ENCODE results near the gene XRCC6.

The XRCC6 gene

DNA sequence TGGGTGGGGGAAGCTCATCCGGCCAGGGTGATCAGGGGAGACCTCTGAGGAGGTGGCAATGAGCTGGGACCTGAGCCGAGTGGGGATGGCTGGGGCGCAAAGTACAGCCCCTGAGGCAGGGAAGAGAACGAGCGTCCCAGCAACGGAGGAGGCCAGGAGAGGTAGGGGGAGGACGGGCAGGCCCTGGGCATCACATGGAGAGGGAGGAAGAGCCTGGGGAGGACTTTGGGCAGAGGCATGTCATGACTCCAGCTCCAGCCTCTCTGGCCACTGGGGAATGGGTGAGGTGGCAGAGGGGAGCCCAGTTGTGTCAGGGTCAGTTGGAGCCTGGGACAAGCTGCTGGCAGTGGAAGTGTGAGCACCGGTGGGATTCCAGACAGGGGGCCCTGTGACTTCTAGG is 43.0 kb upstream of the XRCC6 start:
- no peak for TF ChIP-seq ZFX (IDR thresholded peaks at IDR 0.05; ENCODE audit: borderline replicate concordance)
- TF ChIP-seq CTCF (IDR thresholded peaks at IDR 0.05): no peak
- H3K27ac ChIP-seq: no peak overlapping the region

DNA sequence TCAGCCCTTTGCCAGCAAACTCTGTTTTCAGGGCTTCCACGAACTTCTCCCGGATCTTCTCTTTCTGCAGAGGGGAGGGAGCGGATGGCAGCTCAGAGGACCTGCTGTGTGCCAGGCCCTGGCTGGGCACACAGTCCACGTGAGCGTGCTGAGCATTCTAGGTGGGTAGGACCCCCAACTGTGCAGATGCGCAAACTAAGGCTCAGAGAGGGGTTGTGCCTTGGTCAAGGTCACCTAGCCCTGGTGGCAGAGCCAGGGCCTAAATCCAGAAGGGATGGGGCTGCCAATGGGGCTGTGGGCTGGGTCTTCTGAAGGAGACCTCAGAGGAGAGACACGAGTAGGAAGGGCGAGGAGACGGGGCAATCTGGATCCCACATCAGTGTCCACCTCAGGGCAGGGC is 42.3 kb upstream of the XRCC6 start:
- H3K27ac ChIP-seq: no peak overlapping the region
- TF ChIP-seq ZFX (IDR thresholded peaks at IDR 0.05; ENCODE audit: borderline replicate concordance) (no peak), CTCF (IDR thresholded peaks at IDR 0.05) (no peak)

DNA sequence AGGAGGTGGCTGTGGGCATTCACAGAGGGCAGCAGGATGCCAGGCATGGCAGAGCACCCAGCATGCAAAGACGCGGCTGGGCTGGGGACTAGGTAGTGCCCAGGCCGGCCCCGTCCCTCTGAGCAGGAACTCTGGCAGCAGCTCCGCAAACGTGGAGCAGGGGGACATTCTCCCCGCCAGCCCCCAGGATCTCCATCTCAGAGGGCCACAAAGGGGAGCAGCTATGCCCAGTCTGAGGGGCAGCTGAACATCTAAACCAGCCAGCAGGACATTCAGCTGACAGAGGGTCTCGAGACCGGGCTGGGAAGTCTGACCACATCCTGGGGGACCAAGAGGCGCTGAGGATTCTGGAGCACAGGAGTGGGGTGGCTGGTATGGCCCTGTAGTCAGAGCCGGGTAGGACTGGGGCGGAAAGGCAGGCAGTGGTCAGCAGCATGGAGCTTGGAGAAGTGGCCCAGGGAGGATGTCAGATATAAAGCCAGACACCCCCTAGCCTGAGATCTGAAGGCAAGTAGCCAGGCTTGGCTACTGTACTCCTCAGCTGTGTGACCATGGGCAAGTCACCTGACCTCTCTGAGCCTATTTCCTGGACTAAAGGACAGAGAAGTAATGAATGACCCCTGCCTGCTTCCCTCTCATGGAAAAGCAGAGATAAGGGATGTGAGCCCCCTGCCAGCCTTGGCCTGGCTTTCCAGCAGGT is 41.6 kb upstream of the XRCC6 start:
- H3K27ac ChIP-seq: no peak overlapping the region
- TF ChIP-seq ZFX (IDR thresholded peaks at IDR 0.05; ENCODE audit: borderline replicate concordance) (no peak), CTCF (IDR thresholded peaks at IDR 0.05) (no peak)

GRCh38 chr22:41579997-41580355 is 41.1 kb upstream of the XRCC6 start:
- TF ChIP-seq CTCF (IDR thresholded peaks at IDR 0.05) (no peak), ZFX (IDR thresholded peaks at IDR 0.05; ENCODE audit: borderline replicate concordance) (no peak)
- H3K27ac ChIP-seq: no peak overlapping the region

DNA sequence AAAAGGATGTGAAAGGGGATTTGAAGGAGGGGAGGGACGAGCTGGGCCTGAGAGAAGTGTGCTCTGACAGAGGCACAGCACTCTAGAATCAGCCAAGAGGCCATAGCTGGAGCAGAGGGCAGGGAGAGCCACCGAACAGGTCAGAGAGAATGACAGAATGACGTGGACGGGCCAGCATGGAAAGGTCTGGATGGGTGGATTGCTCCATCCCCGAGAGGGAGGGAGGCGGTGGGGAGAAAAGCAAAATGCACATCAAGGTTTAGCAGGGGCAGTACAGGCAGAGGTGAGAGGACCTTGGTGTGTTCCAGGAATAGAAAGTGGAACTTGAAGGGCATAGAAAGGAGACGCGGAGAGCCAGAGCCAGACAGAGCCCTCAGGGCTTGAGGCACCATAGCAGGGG is 38.4 kb upstream of the XRCC6 start:
- no peak overlapping the region for H3K27ac ChIP-seq
- TF ChIP-seq ZFX (IDR thresholded peaks at IDR 0.05; ENCODE audit: borderline replicate concordance) (no peak), CTCF (IDR thresholded peaks at IDR 0.05) (no peak)

DNA sequence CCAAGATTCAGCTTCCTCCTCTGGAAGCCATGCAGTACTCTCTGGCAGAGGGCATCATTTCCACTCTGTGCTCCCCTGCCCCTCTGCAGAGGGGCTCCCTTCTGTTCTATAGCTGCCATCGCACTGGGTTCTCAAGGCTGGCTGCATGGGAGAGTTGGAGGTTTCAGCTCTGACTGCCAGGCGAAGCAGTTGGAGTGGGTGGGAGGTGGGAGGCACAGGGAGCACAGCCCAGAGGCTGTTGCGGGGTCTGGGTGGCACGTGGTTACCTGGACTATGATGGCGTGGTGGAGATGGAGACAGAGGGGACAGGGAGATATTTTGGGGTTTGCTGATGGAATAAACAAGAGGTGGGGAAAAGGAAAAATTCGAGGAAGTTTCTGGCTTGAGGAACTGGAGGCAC is 36.2 kb upstream of the XRCC6 start:
- TF ChIP-seq CTCF (IDR thresholded peaks at IDR 0.05) (no peak), ZFX (IDR thresholded peaks at IDR 0.05; ENCODE audit: borderline replicate concordance) (no peak)

DNA sequence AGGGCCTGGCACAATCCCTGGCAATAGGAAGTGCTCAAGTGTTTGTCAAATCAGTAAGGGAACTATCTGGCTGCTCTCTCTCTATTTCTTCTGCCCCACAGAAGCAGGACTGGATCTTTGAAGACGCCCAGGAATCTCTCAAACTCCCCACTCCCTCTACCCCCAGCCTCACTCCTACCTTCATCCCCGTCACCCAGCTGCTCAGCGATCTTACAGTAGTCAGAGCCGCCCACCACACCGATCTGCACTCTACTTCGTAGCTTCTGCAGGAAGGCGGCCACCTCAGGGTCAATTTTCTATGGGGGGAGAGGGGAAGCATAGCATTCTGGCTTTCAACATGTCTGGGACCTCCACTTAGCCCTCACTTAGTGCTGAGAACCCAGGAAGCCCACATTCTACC is 35.2 kb upstream of the XRCC6 start:
- no peak for TF ChIP-seq CTCF (IDR thresholded peaks at IDR 0.05)
- H3K27ac ChIP-seq: peak overlapping the region; percentile 93; the same call in 1 of the 2 replicates

More for the DNA sequence above, 36.2 kb upstream of the XRCC6 start:
- H3K27ac ChIP-seq: no peak overlapping the region

All from 22Rv1 (cell line).